Measurements from ENCODE around the gene SLC25A6. TPM values are rescaled to one million over a fixed set of nuclear protein-coding genes. Genes with fewer than 3 reads are reported as not detected.
"Not testable (repeated sequence)": the region's sequence is repeated elsewhere in the genome, so short reads cannot be mapped to it uniquely, and the experiment has no call there.

The SLC25A6 gene
- total RNA-seq, 1 experiment from 2014 or later, result 455 TPM

- H3K36me3 Mint-ChIP-seq (ENCODE audit: insufficient read depth, unreplicated experiment), result peaks cover 33% of the 10 kb centered on the region
- TF ChIP-seq CTCF (IDR thresholded peaks at IDR 0.05; ENCODE audit: insufficient read depth in 1 of 2, low read depth in 1 of 2, low read length in 1 of 2, severe bottlenecking in 1 of 2, unreplicated experiment in 1 of 2), result no peak
- H3K4me1 ChIP-seq, result no peaks in the 10 kb centered on the region
- H3K9me3 Mint-ChIP-seq (ENCODE audit: unreplicated experiment), result peaks cover under 1% of the 10 kb centered on the region
- H3K9me3 ChIP-seq, result peaks cover under 1% of the 10 kb centered on the region; the same call in 1 of the 2 replicates
- H3K27me3 ChIP-seq (replicated peaks; ENCODE audit: control insufficient read depth, insufficient read depth, low read length), result no peaks in the 10 kb centered on the region
- intact Hi-C loops (cut with micrococcal nuclease; ENCODE audit: unreplicated experiment), result no loop called here
- DNase-seq, result no peak
- H3K27me3 Mint-ChIP-seq (ENCODE audit: insufficient read depth, unreplicated experiment), result no peaks in the 10 kb centered on the region
- H3K4me3 Mint-ChIP-seq (ENCODE audit: unreplicated experiment), result no peak overlapping the region
- no peak overlapping the region for H3K4me3 ChIP-seq (ENCODE audit: low read depth, low read length)
- no peaks in the 10 kb centered on the region for H3K36me3 ChIP-seq (ENCODE audit: control insufficient read depth, insufficient read depth, low read length)
- POLR2A ChIA-PET, result no interaction called here
- CTCF ChIA-PET, result no interaction called here
- BruUV-seq (replicated peaks), result no TSS peak
- H3K4me1 Mint-ChIP-seq (ENCODE audit: low read depth, unreplicated experiment), result no peaks in the 10 kb centered on the region
- no peak overlapping the region for H3K27ac Mint-ChIP-seq (ENCODE audit: unreplicated experiment)
Measured at GRCh38 chrX:1430451-1430850, 38.5 kb upstream of the SLC25A6 start.

GRCh38 chrX:1427756-1428155 is 35.8 kb upstream of the SLC25A6 start:
- H3K36me3 ChIP-seq (ENCODE audit: control insufficient read depth, insufficient read depth, low read length), result no peaks in the 10 kb centered on the region; the same call in 1 of the 2 replicates
- intact Hi-C loops (cut with micrococcal nuclease; ENCODE audit: unreplicated experiment), result no loop called here
- Mint-ChIP-seq H3K4me1 (ENCODE audit: low read depth, unreplicated experiment) (no peaks in the 10 kb centered on the region), H3K4me3 (ENCODE audit: unreplicated experiment) (no peak overlapping the region), H3K9me3 (ENCODE audit: unreplicated experiment) (peaks cover 23% of the 10 kb centered on the region), H3K27ac (ENCODE audit: unreplicated experiment) (no peak overlapping the region), H3K27me3 (ENCODE audit: insufficient read depth, unreplicated experiment) (no peaks in the 10 kb centered on the region), H3K36me3 (ENCODE audit: insufficient read depth, unreplicated experiment) (peaks cover 58% of the 10 kb centered on the region)
- H3K4me3 ChIP-seq (ENCODE audit: low read depth, low read length), result no peak overlapping the region
- no peaks in the 10 kb centered on the region for H3K4me1 ChIP-seq
- CTCF ChIA-PET, result no interaction called here
- POLR2A ChIA-PET, result no interaction called here
- BruUV-seq (replicated peaks), result no TSS peak
- TF ChIP-seq CTCF (IDR thresholded peaks at IDR 0.05; ENCODE audit: insufficient read depth in 1 of 2, low read depth in 1 of 2, low read length in 1 of 2, severe bottlenecking in 1 of 2, unreplicated experiment in 1 of 2), result no peak
- H3K27me3 ChIP-seq (replicated peaks; ENCODE audit: control insufficient read depth, insufficient read depth, low read length), result no peaks in the 10 kb centered on the region
- DNase-seq, result no peak
- H3K9me3 ChIP-seq, result peaks cover 6% of the 10 kb centered on the region; the same call in 1 of the 2 replicates

- H3K9me3 ChIP-seq, result peaks cover 19% of the 10 kb centered on the region
- H3K4me3 Mint-ChIP-seq (ENCODE audit: unreplicated experiment); H3K4me3 ChIP-seq (ENCODE audit: low read depth, low read length); H3K27ac Mint-ChIP-seq (ENCODE audit: unreplicated experiment); H3K4me1 Mint-ChIP-seq (ENCODE audit: low read depth, unreplicated experiment); H3K27me3 Mint-ChIP-seq (ENCODE audit: insufficient read depth, unreplicated experiment); POLR2A ChIA-PET; CTCF ChIA-PET; DNase-seq; intact Hi-C loops (cut with micrococcal nuclease; ENCODE audit: unreplicated experiment); BruUV-seq (replicated peaks); H3K36me3 ChIP-seq (ENCODE audit: control insufficient read depth, insufficient read depth, low read length); H3K27me3 ChIP-seq (replicated peaks; ENCODE audit: control insufficient read depth, insufficient read depth, low read length); H3K4me1 ChIP-seq: not testable (repeated sequence)
- H3K36me3 Mint-ChIP-seq (ENCODE audit: insufficient read depth, unreplicated experiment), result peaks cover 60% of the 10 kb centered on the region
- peaks cover 23% of the 10 kb centered on the region for H3K9me3 Mint-ChIP-seq (ENCODE audit: unreplicated experiment)
Measured at GRCh38 chrX:1426321-1426720, 34.4 kb upstream of the SLC25A6 start.

- TF ChIP-seq CTCF (IDR thresholded peaks at IDR 0.05; ENCODE audit: insufficient read depth in 1 of 2, low read depth in 1 of 2, low read length in 1 of 2, severe bottlenecking in 1 of 2, unreplicated experiment in 1 of 2), result no peak
- H3K4me1 ChIP-seq, result no peaks in the 10 kb centered on the region
- no peak overlapping the region for H3K4me3 ChIP-seq (ENCODE audit: low read depth, low read length)
- no peak overlapping the region for H3K4me3 Mint-ChIP-seq (ENCODE audit: unreplicated experiment)
- POLR2A ChIA-PET, result no interaction called here
- intact Hi-C loops (cut with micrococcal nuclease; ENCODE audit: unreplicated experiment), result no loop called here
- peaks cover 21% of the 10 kb centered on the region for H3K9me3 ChIP-seq
- DNase-seq, result no peak
- peaks cover 69% of the 10 kb centered on the region for H3K36me3 Mint-ChIP-seq (ENCODE audit: insufficient read depth, unreplicated experiment)
- H3K27ac Mint-ChIP-seq (ENCODE audit: unreplicated experiment), result no peak overlapping the region
- H3K36me3 ChIP-seq (ENCODE audit: control insufficient read depth, insufficient read depth, low read length), result no peaks in the 10 kb centered on the region; the same call in 1 of the 2 replicates
- no peaks in the 10 kb centered on the region for H3K27me3 Mint-ChIP-seq (ENCODE audit: insufficient read depth, unreplicated experiment)
- H3K27me3 ChIP-seq (replicated peaks; ENCODE audit: control insufficient read depth, insufficient read depth, low read length), result no peaks in the 10 kb centered on the region
- BruUV-seq (replicated peaks), result no TSS peak
- CTCF ChIA-PET, result no interaction called here
- H3K9me3 Mint-ChIP-seq (ENCODE audit: unreplicated experiment), result peaks cover 26% of the 10 kb centered on the region
- peaks cover 1% of the 10 kb centered on the region for H3K4me1 Mint-ChIP-seq (ENCODE audit: low read depth, unreplicated experiment)
Measured at GRCh38 chrX:1425381-1425780, 33.5 kb upstream of the SLC25A6 start.
